SK-N-SH (cell line): ENCODE results near the gene HID1. TPM values are rescaled to one million over a fixed set of nuclear protein-coding genes. Genes with fewer than 3 reads are reported as not detected.

Experiments used
- CTCF ChIA-PET: fragments of 300-600, 350-600 bp; formaldehyde crosslinking; extraction: SDS; loops from one replicate; lab custom pipeline; 2021; lab: Yijun Ruan, JAX
- POLR2A ChIA-PET: fragments of 350-600 bp; sonication (Branson Sonifier 250); formaldehyde crosslinking; extraction: SDS; loops from one replicate; lab custom pipeline; 2020; ENCODE audit warnings: antibody characterized with exemption, inconsistent platforms; lab: Yijun Ruan, JAX
- DNase-seq: peaks from one replicate; pipeline ENCODE4 v3.0.0; 2012
- H2AFZ ChIP-seq: fragments of 200-600 bp; sonication (generic); 2 replicates; pipeline ENCODE4 v1.8.1; 2016; ENCODE audit warnings: antibody characterized with exemption, mild to moderate bottlenecking, low read depth
- H3F3A ChIP-seq: fragments of 200-600 bp; sonication (generic); replicated peaks from 2 replicates; pipeline ENCODE3; 2016; ENCODE audit warnings: antibody characterized with exemption, mild to moderate bottlenecking; ENCODE audit not compliant: insufficient read depth
- H3K27ac ChIP-seq, 2 experiments: fragments of 200-500 bp in 1 of 2; fragments of 200-600 bp in 1 of 2; sonication (Bioruptor generic) in 1 of 2; sonication (generic), shearing (Covaris generic) in 1 of 2; 2 replicates each; pipeline versions ENCODE4 v1.5.1 to v1.6.1; 2014 to 2016; ENCODE audit warnings: low read depth in 2 of 2, inconsistent platforms in 1 of 2, low read length in 1 of 2, mild to moderate bottlenecking in 1 of 2, mixed read lengths in 1 of 2
- H3K27me3 ChIP-seq: fragments of 200-600 bp; sonication (generic), shearing (Covaris generic); 2 replicates; pipeline ENCODE4 v1.6.1; 2016; ENCODE audit warnings: mixed run types; ENCODE audit not compliant: insufficient read depth
- H3K36me3 ChIP-seq, 2 experiments: fragments of 200-500 bp in 1 of 2; fragments of 200-600 bp in 1 of 2; sonication (Bioruptor generic) in 1 of 2; sonication (generic) in 1 of 2; replicated peaks in 1 of 2; 2 replicates each; pipeline versions ENCODE3 to v1.5.1; 2014 to 2016; ENCODE audit warnings: low read length in 1 of 2, mild to moderate bottlenecking in 1 of 2; ENCODE audit not compliant: insufficient read depth in 2 of 2, control insufficient read depth in 1 of 2
- H3K4me1 ChIP-seq, 2 experiments: fragments of 200-500 bp in 1 of 2; fragments of 200-600 bp in 1 of 2; sonication (Bioruptor generic) in 1 of 2; sonication (generic), shearing (Covaris generic) in 1 of 2; 2 replicates each; pipeline versions ENCODE4 v1.5.1 to v1.6.1; 2014 to 2016; ENCODE audit warnings: low read depth in 1 of 2, low read length in 1 of 2, mixed run types in 1 of 2; ENCODE audit not compliant: insufficient read depth in 2 of 2, control insufficient read depth in 1 of 2
- H3K4me2 ChIP-seq: fragments of 200-600 bp; sonication (generic), shearing (Covaris generic); 2 replicates; pipeline ENCODE4 v1.6.1; 2017; ENCODE audit warnings: mixed run types
- H3K4me3 ChIP-seq, 2 experiments: fragments of 200-500 bp in 1 of 2; fragments of 200-600 bp in 1 of 2; sonication (Bioruptor generic) in 1 of 2; sonication (generic), shearing (Covaris generic) in 1 of 2; 2 replicates each; pipeline versions ENCODE4 v1.5.1 to v1.8.1; 2014 to 2016; ENCODE audit warnings: low read depth in 2 of 2, inconsistent platforms in 1 of 2, low read length in 1 of 2, mild to moderate bottlenecking in 1 of 2, mixed read lengths in 1 of 2, moderate library complexity in 1 of 2
- H3K79me2 ChIP-seq: fragments of 200-600 bp; sonication (generic); 2 replicates; pipeline ENCODE4 v1.8.1; 2017; ENCODE audit warnings: mild to moderate bottlenecking; ENCODE audit not compliant: insufficient read depth
- H3K9ac ChIP-seq: fragments of 200-600 bp; sonication (generic); 2 replicates; pipeline ENCODE4 v1.6.1; 2017; ENCODE audit warnings: mixed run types
- H3K9me2 ChIP-seq: fragments of 200-600 bp; sonication (generic); 2 replicates; pipeline ENCODE4 v1.6.1; 2017; ENCODE audit warnings: mixed run types
- H3K9me3 ChIP-seq: fragments of 200-600 bp; sonication (generic); 2 replicates; pipeline ENCODE4 v1.6.1; 2017; ENCODE audit warnings: mixed run types, mild to moderate bottlenecking, moderate library complexity
- H4K20me1 ChIP-seq: fragments of 200-600 bp; sonication (generic); 2 replicates; pipeline ENCODE4 v1.6.1; 2017; ENCODE audit warnings: mild to moderate bottlenecking, mixed run types; ENCODE audit not compliant: insufficient read depth
- FOSL2 ChIP-seq: IDR thresholded peaks from 2 replicates; pipeline ENCODE4 v1.4.0; 2012; ENCODE audit warnings: low read depth, mild to moderate bottlenecking, moderate library complexity, borderline replicate concordance
- GATA2 ChIP-seq: sonication (generic); formaldehyde crosslinking; IDR thresholded peaks from 2 replicates; pipeline ENCODE4 v1.5.0; 2020; ENCODE audit warnings: mild to moderate bottlenecking, missing genetic modification reagents
- MEF2A ChIP-seq: IDR thresholded peaks from 2 replicates; pipeline ENCODE4 v1.4.0; 2012; ENCODE audit warnings: low read depth, borderline replicate concordance
- MXI1 ChIP-seq: IDR thresholded peaks from 2 replicates; pipeline ENCODE4 v1.6.1; 2012; ENCODE audit warnings: mild to moderate bottlenecking, low read depth, low read length, improper control_type of control experiment
- RFX5 ChIP-seq: IDR thresholded peaks from 2 replicates; pipeline ENCODE4 v1.6.1; 2012; ENCODE audit warnings: mild to moderate bottlenecking, improper control_type of control experiment, low read length
- SMC3 ChIP-seq: IDR thresholded peaks from 2 replicates; pipeline ENCODE4 v1.6.1; 2012; ENCODE audit warnings: low read depth, low read length, improper control_type of control experiment
- TEAD4 ChIP-seq: IDR thresholded peaks from 2 replicates; pipeline ENCODE4 v1.4.0; 2012; ENCODE audit warnings: mild to moderate bottlenecking, borderline replicate concordance; ENCODE audit not compliant: insufficient read depth
- WGBS: methylation state at CpG from one replicate; pipeline ENCODE4 v1.1.6; 2017; ENCODE audit warnings: low lambda C conversion rate; 5-methylcytosine and 5-hydroxymethylcytosine counted together
- polyA plus RNA-seq, 3 experiments: library from polyadenylated mRNA; depleted of rRNA; stranded (reverse); fragments of >200 nt; gene quantifications; 2 replicates each; pipeline ENCODE4 v1.2.3, GENCODE V29; 2012
- TF ChIP-seq, protein P1 (sequence below): IDR thresholded peaks from 2 replicates; pipeline ENCODE4 v1.4.0; 2012; ENCODE audit warnings: low read depth, borderline replicate concordance
- TF ChIP-seq, protein P2 (sequence below): fragments of 200-600 bp; sonication (generic); IDR thresholded peaks from 2 replicates; pipeline ENCODE4 v1.6.1; 2017; ENCODE audit warnings: antibody characterized with exemption, mild to moderate bottlenecking, moderate library complexity
- TF ChIP-seq, protein P3 (sequence below): IDR thresholded peaks from 2 replicates; pipeline ENCODE4; 2012
- TF ChIP-seq, protein P4 (sequence below): IDR thresholded peaks from 2 replicates; pipeline ENCODE4 v1.6.1; 2012; ENCODE audit warnings: mild to moderate bottlenecking, low read depth, low read length, moderate library complexity
- TF ChIP-seq, protein P5 (sequence below): fragments of 150-350 bp; IDR thresholded peaks from 2 replicates; pipeline ENCODE4 v1.6.1; 2017; ENCODE audit warnings: antibody characterized with exemption, low read length, low read depth, borderline replicate concordance
- TF ChIP-seq, protein P6 (sequence below): IDR thresholded peaks from 2 replicates; pipeline ENCODE4 v1.4.0; 2012; ENCODE audit warnings: low read depth, borderline replicate concordance

The HID1 gene
- polyA plus RNA-seq, 1 of the 3 experiments (the other 2 are of a cell fraction): 2.5 TPM

DNA sequence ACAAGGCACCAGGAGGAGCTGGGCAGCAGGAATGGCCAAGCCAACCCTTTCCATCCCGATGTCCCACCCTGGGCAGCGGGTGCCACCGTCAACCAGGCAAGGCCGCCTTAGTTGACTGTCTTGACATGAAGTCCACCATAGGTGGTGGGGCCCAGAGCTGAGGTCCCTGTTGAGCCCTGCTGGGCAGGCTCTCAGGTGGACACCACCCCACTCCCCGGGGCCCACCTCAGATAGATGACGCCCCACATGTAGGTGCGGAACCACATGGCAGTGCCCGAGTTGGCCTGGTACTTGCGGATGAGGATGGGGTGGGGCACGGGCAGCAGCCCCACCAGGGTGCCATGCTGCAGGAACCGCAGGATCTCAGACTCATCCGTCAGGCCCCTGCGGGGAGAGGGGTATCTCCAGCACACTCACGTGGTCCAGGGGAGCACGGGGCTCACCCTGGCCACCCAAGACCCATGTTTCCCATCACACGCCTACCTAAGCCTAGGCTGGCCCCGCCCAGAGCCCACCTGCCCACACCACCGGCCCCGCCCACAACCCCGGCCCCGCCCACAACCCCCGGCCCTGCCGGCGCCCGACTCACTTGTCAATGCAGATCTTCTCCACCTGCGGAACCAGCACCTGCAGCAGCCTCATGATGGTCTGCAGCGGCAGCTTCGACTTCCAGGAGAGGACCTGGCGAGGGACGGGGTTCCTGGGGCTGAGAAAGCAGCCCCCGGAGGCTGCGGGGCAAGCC is 20.7 kb downstream of the HID1 start:
- H3F3A ChIP-seq: no peaks in the 10 kb centered on the region
- no peaks in the 10 kb centered on the region for H3K36me3 ChIP-seq
- no peak overlapping the region for H3K27ac ChIP-seq
- no peaks in the 10 kb centered on the region for H4K20me1 ChIP-seq
- WGBS: 87% methylated on average over 28 of the region's 32 CpGs
- no peak for TF ChIP-seq GATA2 (CRISPR knock-in tag)
- TF ChIP-seq, protein P1, sequence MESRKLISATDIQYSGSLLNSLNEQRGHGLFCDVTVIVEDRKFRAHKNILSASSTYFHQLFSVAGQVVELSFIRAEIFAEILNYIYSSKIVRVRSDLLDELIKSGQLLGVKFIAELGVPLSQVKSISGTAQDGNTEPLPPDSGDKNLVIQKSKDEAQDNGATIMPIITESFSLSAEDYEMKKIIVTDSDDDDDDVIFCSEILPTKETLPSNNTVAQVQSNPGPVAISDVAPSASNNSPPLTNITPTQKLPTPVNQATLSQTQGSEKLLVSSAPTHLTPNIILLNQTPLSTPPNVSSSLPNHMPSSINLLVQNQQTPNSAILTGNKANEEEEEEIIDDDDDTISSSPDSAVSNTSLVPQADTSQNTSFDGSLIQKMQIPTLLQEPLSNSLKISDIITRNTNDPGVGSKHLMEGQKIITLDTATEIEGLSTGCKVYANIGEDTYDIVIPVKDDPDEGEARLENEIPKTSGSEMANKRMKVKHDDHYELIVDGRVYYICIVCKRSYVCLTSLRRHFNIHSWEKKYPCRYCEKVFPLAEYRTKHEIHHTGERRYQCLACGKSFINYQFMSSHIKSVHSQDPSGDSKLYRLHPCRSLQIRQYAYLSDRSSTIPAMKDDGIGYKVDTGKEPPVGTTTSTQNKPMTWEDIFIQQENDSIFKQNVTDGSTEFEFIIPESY: no peak
- no peak for TF ChIP-seq SMC3
- TF ChIP-seq FOSL2: no peak
- TF ChIP-seq MXI1: no peak
- no peak overlapping the region for H3K9ac ChIP-seq
- no peak overlapping the region for H2AFZ ChIP-seq
- H3K9me2 ChIP-seq: no peaks in the 10 kb centered on the region
- no peak overlapping the region for H3K4me3 ChIP-seq
- peaks cover 44% of the 10 kb centered on the region for H3K27me3 ChIP-seq
- DNase-seq: no peak
- no peaks in the 10 kb centered on the region; a peak in 1 of 4 replicates for H3K4me1 ChIP-seq
- POLR2A ChIA-PET: interaction anchor here (2.5 kb wide), 1 partner anchor 13 kb away, joined by 5 read pairs; no protein-coding TSS in a partner anchor
- no peaks in the 10 kb centered on the region for H3K79me2 ChIP-seq
- CTCF ChIA-PET: interaction anchor here (1.0 to 10.7 kb wide), 8 partner anchors 10 to 160 kb away, joined by 3 to 104 read pairs (median 4); partner anchors contain the start of genes OTOP2 and USH1G
- no peaks in the 10 kb centered on the region for H3K9me3 ChIP-seq
- H3K4me2 ChIP-seq: no peak overlapping the region

DNA sequence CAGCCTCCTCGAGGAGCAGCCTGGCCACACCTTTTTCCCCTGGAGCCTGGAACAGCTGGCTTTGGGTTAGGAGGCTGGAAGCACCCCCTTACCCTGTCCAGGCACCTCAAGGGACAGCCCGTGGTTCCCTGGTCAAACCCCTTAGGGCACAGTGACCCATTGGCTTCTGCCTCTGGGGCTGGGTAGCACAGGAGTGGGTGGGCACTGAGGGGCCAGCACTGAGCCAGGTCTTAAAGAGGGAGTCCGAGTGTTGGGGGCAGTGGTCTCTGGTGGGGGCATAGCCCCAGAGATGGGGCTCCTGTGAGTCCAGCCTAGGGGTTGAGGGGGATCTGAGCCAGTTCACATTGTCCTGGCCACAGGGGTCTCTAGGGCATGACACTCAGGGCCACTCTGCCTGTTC is 21.5 kb downstream of the HID1 start:
- no peak for DNase-seq
- no peak for TF ChIP-seq RFX5
- TF ChIP-seq, protein P2, sequence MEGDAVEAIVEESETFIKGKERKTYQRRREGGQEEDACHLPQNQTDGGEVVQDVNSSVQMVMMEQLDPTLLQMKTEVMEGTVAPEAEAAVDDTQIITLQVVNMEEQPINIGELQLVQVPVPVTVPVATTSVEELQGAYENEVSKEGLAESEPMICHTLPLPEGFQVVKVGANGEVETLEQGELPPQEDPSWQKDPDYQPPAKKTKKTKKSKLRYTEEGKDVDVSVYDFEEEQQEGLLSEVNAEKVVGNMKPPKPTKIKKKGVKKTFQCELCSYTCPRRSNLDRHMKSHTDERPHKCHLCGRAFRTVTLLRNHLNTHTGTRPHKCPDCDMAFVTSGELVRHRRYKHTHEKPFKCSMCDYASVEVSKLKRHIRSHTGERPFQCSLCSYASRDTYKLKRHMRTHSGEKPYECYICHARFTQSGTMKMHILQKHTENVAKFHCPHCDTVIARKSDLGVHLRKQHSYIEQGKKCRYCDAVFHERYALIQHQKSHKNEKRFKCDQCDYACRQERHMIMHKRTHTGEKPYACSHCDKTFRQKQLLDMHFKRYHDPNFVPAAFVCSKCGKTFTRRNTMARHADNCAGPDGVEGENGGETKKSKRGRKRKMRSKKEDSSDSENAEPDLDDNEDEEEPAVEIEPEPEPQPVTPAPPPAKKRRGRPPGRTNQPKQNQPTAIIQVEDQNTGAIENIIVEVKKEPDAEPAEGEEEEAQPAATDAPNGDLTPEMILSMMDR: no peak
- TF ChIP-seq, protein P3, sequence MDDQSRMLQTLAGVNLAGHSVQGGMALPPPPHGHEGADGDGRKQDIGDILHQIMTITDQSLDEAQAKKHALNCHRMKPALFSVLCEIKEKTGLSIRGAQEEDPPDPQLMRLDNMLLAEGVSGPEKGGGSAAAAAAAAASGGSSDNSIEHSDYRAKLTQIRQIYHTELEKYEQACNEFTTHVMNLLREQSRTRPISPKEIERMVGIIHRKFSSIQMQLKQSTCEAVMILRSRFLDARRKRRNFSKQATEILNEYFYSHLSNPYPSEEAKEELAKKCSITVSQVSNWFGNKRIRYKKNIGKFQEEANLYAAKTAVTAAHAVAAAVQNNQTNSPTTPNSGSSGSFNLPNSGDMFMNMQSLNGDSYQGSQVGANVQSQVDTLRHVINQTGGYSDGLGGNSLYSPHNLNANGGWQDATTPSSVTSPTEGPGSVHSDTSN: no peak
- no peak for TF ChIP-seq FOSL2
- no peak for TF ChIP-seq MEF2A
- TF ChIP-seq, protein P4, sequence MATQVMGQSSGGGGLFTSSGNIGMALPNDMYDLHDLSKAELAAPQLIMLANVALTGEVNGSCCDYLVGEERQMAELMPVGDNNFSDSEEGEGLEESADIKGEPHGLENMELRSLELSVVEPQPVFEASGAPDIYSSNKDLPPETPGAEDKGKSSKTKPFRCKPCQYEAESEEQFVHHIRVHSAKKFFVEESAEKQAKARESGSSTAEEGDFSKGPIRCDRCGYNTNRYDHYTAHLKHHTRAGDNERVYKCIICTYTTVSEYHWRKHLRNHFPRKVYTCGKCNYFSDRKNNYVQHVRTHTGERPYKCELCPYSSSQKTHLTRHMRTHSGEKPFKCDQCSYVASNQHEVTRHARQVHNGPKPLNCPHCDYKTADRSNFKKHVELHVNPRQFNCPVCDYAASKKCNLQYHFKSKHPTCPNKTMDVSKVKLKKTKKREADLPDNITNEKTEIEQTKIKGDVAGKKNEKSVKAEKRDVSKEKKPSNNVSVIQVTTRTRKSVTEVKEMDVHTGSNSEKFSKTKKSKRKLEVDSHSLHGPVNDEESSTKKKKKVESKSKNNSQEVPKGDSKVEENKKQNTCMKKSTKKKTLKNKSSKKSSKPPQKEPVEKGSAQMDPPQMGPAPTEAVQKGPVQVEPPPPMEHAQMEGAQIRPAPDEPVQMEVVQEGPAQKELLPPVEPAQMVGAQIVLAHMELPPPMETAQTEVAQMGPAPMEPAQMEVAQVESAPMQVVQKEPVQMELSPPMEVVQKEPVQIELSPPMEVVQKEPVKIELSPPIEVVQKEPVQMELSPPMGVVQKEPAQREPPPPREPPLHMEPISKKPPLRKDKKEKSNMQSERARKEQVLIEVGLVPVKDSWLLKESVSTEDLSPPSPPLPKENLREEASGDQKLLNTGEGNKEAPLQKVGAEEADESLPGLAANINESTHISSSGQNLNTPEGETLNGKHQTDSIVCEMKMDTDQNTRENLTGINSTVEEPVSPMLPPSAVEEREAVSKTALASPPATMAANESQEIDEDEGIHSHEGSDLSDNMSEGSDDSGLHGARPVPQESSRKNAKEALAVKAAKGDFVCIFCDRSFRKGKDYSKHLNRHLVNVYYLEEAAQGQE: no peak
- TF ChIP-seq, protein P5, sequence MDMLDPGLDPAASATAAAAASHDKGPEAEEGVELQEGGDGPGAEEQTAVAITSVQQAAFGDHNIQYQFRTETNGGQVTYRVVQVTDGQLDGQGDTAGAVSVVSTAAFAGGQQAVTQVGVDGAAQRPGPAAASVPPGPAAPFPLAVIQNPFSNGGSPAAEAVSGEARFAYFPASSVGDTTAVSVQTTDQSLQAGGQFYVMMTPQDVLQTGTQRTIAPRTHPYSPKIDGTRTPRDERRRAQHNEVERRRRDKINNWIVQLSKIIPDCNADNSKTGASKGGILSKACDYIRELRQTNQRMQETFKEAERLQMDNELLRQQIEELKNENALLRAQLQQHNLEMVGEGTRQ: no peak
- no peak for TF ChIP-seq TEAD4
- TF ChIP-seq GATA2 (CRISPR knock-in tag): no peak
- TF ChIP-seq, protein P6, sequence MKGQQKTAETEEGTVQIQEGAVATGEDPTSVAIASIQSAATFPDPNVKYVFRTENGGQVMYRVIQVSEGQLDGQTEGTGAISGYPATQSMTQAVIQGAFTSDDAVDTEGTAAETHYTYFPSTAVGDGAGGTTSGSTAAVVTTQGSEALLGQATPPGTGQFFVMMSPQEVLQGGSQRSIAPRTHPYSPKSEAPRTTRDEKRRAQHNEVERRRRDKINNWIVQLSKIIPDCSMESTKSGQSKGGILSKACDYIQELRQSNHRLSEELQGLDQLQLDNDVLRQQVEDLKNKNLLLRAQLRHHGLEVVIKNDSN: no peak
- no peak for TF ChIP-seq MXI1

More for the DNA sequence above, 21.5 kb downstream of the HID1 start:
- H3K9me2 ChIP-seq: no peaks in the 10 kb centered on the region
- H3K27me3 ChIP-seq: peaks cover 48% of the 10 kb centered on the region
- no peak overlapping the region for H3K4me3 ChIP-seq
- no peak overlapping the region for H3K4me2 ChIP-seq
- H4K20me1 ChIP-seq: no peaks in the 10 kb centered on the region
- ChIA-PET POLR2A (interaction anchor here (2.5 kb wide), 1 partner anchor 12 kb away, joined by 5 read pairs; no protein-coding TSS in a partner anchor), CTCF (interaction anchor here (1.0 to 10.7 kb wide), 7 partner anchors 10 to 159 kb away, joined by 3 to 104 read pairs (median 3); partner anchors contain the start of genes OTOP2 and USH1G)
- H3K4me1 ChIP-seq: no peaks in the 10 kb centered on the region; a peak in 1 of 4 replicates
- H2AFZ ChIP-seq: no peak overlapping the region
- no peak overlapping the region for H3K27ac ChIP-seq
- no peak overlapping the region for H3K9ac ChIP-seq
- no peaks in the 10 kb centered on the region for H3K79me2 ChIP-seq
- H3F3A ChIP-seq: no peaks in the 10 kb centered on the region
- H3K36me3 ChIP-seq: no peaks in the 10 kb centered on the region
- no peaks in the 10 kb centered on the region for H3K9me3 ChIP-seq
- 37% methylated on average over 2 of the region's 3 CpGs for WGBS
